H9 (cell line): ENCODE measurements around the gene NCMAP. TPM values are rescaled to one million over a fixed set of nuclear protein-coding genes. Genes with fewer than 3 reads are reported as not detected.
"Not testable (repeated sequence)": the region's sequence is repeated elsewhere in the genome, so short reads cannot be mapped to it uniquely, and the experiment has no call there.

ENCODE experiments used
- DNase-seq: peaks from one replicate; pipeline ENCODE4 v3.0.0-alpha.2; 2017
- H2AFZ ChIP-seq: one replicate; pipeline ENCODE4 v1.6.1; 2013; ENCODE audit warnings: mild to moderate bottlenecking, low read length, control low read depth, moderate library complexity
- H2AK5ac ChIP-seq: 2 replicates; pipeline ENCODE4 v1.6.1; 2013; ENCODE audit warnings: low read length, control low read depth, mixed read lengths; ENCODE audit not compliant: insufficient read length
- H2BK120ac ChIP-seq: one replicate; pipeline ENCODE4 v1.6.1; 2013; ENCODE audit warnings: low read depth, mild to moderate bottlenecking, low read length, control low read depth, inconsistent platforms; ENCODE audit not compliant: poor library complexity, severe bottlenecking
- H2BK12ac ChIP-seq: 2 replicates; pipeline ENCODE4 v1.6.1; 2013; ENCODE audit warnings: low read length, control low read depth, mixed read lengths, low read depth; ENCODE audit not compliant: insufficient read length
- H2BK15ac ChIP-seq: 2 replicates; pipeline ENCODE4 v1.6.1; 2013; ENCODE audit warnings: low read depth, low read length, control low read depth
- H2BK20ac ChIP-seq: one replicate; pipeline ENCODE4 v1.6.1; 2013; ENCODE audit warnings: low read depth, mild to moderate bottlenecking, low read length, control low read depth, inconsistent platforms; ENCODE audit not compliant: poor library complexity, severe bottlenecking
- H2BK5ac ChIP-seq: 2 replicates; pipeline ENCODE4 v1.6.1; 2013; ENCODE audit warnings: low read length, control low read depth, mixed read lengths; ENCODE audit not compliant: insufficient read length
- H3K14ac ChIP-seq: 2 replicates; pipeline ENCODE4 v1.6.1; 2013; ENCODE audit warnings: low read length, control low read depth; ENCODE audit not compliant: insufficient read depth
- H3K18ac ChIP-seq: 2 replicates; pipeline ENCODE4 v1.6.1; 2013; ENCODE audit warnings: low read depth, mild to moderate bottlenecking, mixed read lengths, low read length, control low read depth; ENCODE audit not compliant: insufficient read length
- H3K23ac ChIP-seq: 2 replicates; pipeline ENCODE4 v1.6.1; 2013; ENCODE audit warnings: low read length, control low read depth, mixed read lengths, low read depth; ENCODE audit not compliant: insufficient read length
- H3K23me2 ChIP-seq: 2 replicates; pipeline ENCODE4 v1.6.1; 2013; ENCODE audit warnings: low read depth, mild to moderate bottlenecking, mixed read lengths, low read length, control low read depth; ENCODE audit not compliant: insufficient read length, poor library complexity, severe bottlenecking
- H3K27ac ChIP-seq: 2 replicates; pipeline ENCODE4 v1.5.1; 2013; ENCODE audit warnings: low read length, control low read depth, mixed read lengths, low read depth; ENCODE audit not compliant: insufficient read length
- H3K27me3 ChIP-seq: 2 replicates; pipeline ENCODE4 v1.6.1; 2013; ENCODE audit warnings: low read length, control low read depth, inconsistent platforms; ENCODE audit not compliant: insufficient read depth
- H3K4ac ChIP-seq: 2 replicates; pipeline ENCODE4 v1.6.1; 2013; ENCODE audit warnings: low read depth, mild to moderate bottlenecking, control low read depth, inconsistent platforms, low read length, moderate library complexity
- H3K4me1 ChIP-seq: 2 replicates; pipeline ENCODE4 v1.6.1; 2013; ENCODE audit warnings: low read length, control low read depth, inconsistent platforms; ENCODE audit not compliant: insufficient read depth
- H3K4me2 ChIP-seq: 2 replicates; pipeline ENCODE4 v1.6.1; 2013; ENCODE audit warnings: low read length, control low read depth, mixed read lengths; ENCODE audit not compliant: insufficient read length, insufficient read depth
- H3K56ac ChIP-seq: 2 replicates; pipeline ENCODE4 v1.6.1; 2013; ENCODE audit warnings: low read depth, mild to moderate bottlenecking, mixed read lengths, low read length, control low read depth; ENCODE audit not compliant: insufficient read length
- H3K79me1 ChIP-seq: 2 replicates; pipeline ENCODE4 v1.6.1; 2013; ENCODE audit warnings: low read depth, mild to moderate bottlenecking, moderate library complexity, low read length, control low read depth, inconsistent platforms; ENCODE audit not compliant: insufficient read depth, poor library complexity, severe bottlenecking
- H3K79me2 ChIP-seq: 2 replicates; pipeline ENCODE4 v1.6.1; 2013; ENCODE audit warnings: low read length, control low read depth, inconsistent platforms; ENCODE audit not compliant: insufficient read depth
- H3K9ac ChIP-seq: 2 replicates; pipeline ENCODE4 v1.6.1; 2013; ENCODE audit warnings: low read length, control low read depth, mixed read lengths; ENCODE audit not compliant: insufficient read length; ENCODE audit errors: extremely low read depth
- H3K9me3 ChIP-seq: one replicate; pipeline ENCODE4 v1.6.1; 2013; ENCODE audit warnings: low read depth, low read length, inconsistent platforms; ENCODE audit not compliant: control insufficient read depth
- H3T11ph ChIP-seq: one replicate; pipeline ENCODE4 v1.6.1; 2013; ENCODE audit warnings: mild to moderate bottlenecking, low read length, control low read depth, inconsistent platforms
- H4K20me1 ChIP-seq: one replicate; pipeline ENCODE4 v1.6.1; 2013; ENCODE audit not compliant: control insufficient read depth, insufficient read length, insufficient read depth
- H4K5ac ChIP-seq: 2 replicates; pipeline ENCODE4 v1.6.1; 2013; ENCODE audit warnings: low read depth, mild to moderate bottlenecking, mixed read lengths, low read length, control low read depth; ENCODE audit not compliant: insufficient read length
- H4K8ac ChIP-seq: replicated peaks from 2 replicates; pipeline ENCODE4 v1.6.1; 2013; ENCODE audit warnings: low read length, control low read depth, mixed read lengths, low read depth; ENCODE audit not compliant: insufficient read length
- H4K91ac ChIP-seq: 2 replicates; pipeline ENCODE4 v1.6.1; 2013; ENCODE audit warnings: low read depth, mild to moderate bottlenecking, moderate library complexity, mixed read lengths, low read length, control low read depth; ENCODE audit not compliant: insufficient read length
- H3K27ac Mint-ChIP-seq, 3 experiments: 2 replicates in 2 of 3; 3 replicates in 1 of 3; pipeline ENCODE4 v1.8.0; 2020 to 2021; ENCODE audit warnings: mixed read lengths in 3 of 3, mild to moderate bottlenecking in 1 of 3, moderate library complexity in 1 of 3
- H3K27me3 Mint-ChIP-seq: 2 replicates; pipeline ENCODE4 v1.8.0; 2021; ENCODE audit warnings: low read depth, mild to moderate bottlenecking, moderate library complexity, mixed read lengths
- H3K36me3 Mint-ChIP-seq, 3 experiments: 2 replicates in 2 of 3; 3 replicates in 1 of 3; pipeline ENCODE4 v1.8.0; 2020 to 2021; ENCODE audit warnings: low read depth in 3 of 3, mixed read lengths in 3 of 3; ENCODE audit not compliant: insufficient read depth in 1 of 3
- H3K4me1 Mint-ChIP-seq, 2 experiments: 2 replicates each; pipeline ENCODE4 v1.8.0; 2020; ENCODE audit warnings: mixed read lengths in 2 of 2
- H3K4me3 Mint-ChIP-seq, 2 experiments: 2 replicates in 1 of 2; 3 replicates in 1 of 2; pipeline ENCODE4 v1.8.0; 2020 to 2021; ENCODE audit warnings: mild to moderate bottlenecking in 2 of 2, mixed read lengths in 2 of 2, moderate library complexity in 1 of 2
- H3K9me3 Mint-ChIP-seq, 2 experiments: 2 replicates in 1 of 2; 3 replicates in 1 of 2; pipeline ENCODE4 v1.8.0; 2020; ENCODE audit warnings: mild to moderate bottlenecking in 2 of 2, mixed read lengths in 2 of 2, moderate library complexity in 1 of 2
- CTCF ChIP-seq: fragments of 200-600 bp; sonication (generic); conservative IDR thresholded peaks from 3 replicates; pipeline ENCODE4 v1.8.0; 2021; ENCODE audit warnings: antibody characterized with exemption, mild to moderate bottlenecking
- WGBS: extraction: QIAGEN DNeasy Blood & Tissue Kit; methylation state at CpG from one replicate; pipeline ENCODE4 v1.1.7; 2013; ENCODE audit warnings: missing lambda C conversion rate, low lambda C conversion rate, mixed read lengths; ENCODE audit not compliant: insufficient read length; ENCODE audit errors: extremely low coverage; 5-methylcytosine and 5-hydroxymethylcytosine counted together
- total RNA-seq: library from RNA; stranded (reverse); gene quantifications from 2 replicates; pipeline ENCODE4 v1.2.1, GENCODE V29; 2021

The NCMAP gene
- total RNA-seq, 1 experiment from 2014 or later = 0.35 TPM

GRCh38 chr1:24548070-24548469 is 7.8 kb upstream of the NCMAP start:
- Histone ChIP-seq H4K91ac (no peak overlapping the region), H4K8ac (no peak overlapping the region), H3K23ac (no peak overlapping the region), H3K4ac (no peak overlapping the region), H3K56ac (no peak overlapping the region), H3K9me3 (no peaks in the 10 kb centered on the region), H2AK5ac (no peak overlapping the region), H4K20me1 (no peaks in the 10 kb centered on the region), H2BK120ac (no peak overlapping the region), H3T11ph (no peak overlapping the region), H3K4me1 (0 out of 2 replicates have a peak, but pooled peaks cover 2% of the 10 kb centered on the region), H2BK15ac (no peak overlapping the region), H3K79me1 (no peaks in the 10 kb centered on the region), H3K18ac (no peak overlapping the region), H2BK12ac (no peak overlapping the region), H3K79me2 (no peaks in the 10 kb centered on the region), H2BK5ac (no peak overlapping the region), H3K14ac (no peak overlapping the region), H4K5ac (no peak overlapping the region), H2AFZ (no peak overlapping the region), H3K9ac (no peak overlapping the region), H3K27me3 (no peaks in the 10 kb centered on the region), H3K27ac (no peak overlapping the region), H3K4me2 (no peak overlapping the region), H2BK20ac (no peak overlapping the region), H3K23me2 (no peaks in the 10 kb centered on the region)
- no peak overlapping the region for H3K4me3 Mint-ChIP-seq
- H3K27ac Mint-ChIP-seq = no peak overlapping the region
- peaks cover 15 to 20% of the 10 kb centered on the region in 2 experiments for H3K4me1 Mint-ChIP-seq
- H3K9me3 Mint-ChIP-seq = no peaks in the 10 kb centered on the region
- peaks cover 2% of the 10 kb centered on the region; the same call in 1 of the 2 replicates for H3K27me3 Mint-ChIP-seq
- WGBS = no CpG with 5 or more reads among the region's 3 CpGs
- TF ChIP-seq CTCF = no peak
- H3K36me3 Mint-ChIP-seq = no peaks in the 10 kb centered on the region
- DNase-seq = no peak

- not testable (repeated sequence) for H3K9me3 ChIP-seq, H3K27me3 ChIP-seq, H4K5ac ChIP-seq, H4K91ac ChIP-seq, H2BK120ac ChIP-seq, H3K4me3 Mint-ChIP-seq, H2BK5ac ChIP-seq, H3K36me3 Mint-ChIP-seq, DNase-seq, H3T11ph ChIP-seq, H2AFZ ChIP-seq, H3K79me2 ChIP-seq, H3K4me1 ChIP-seq, H3K23me2 ChIP-seq, H3K56ac ChIP-seq, H2BK12ac ChIP-seq, H4K8ac ChIP-seq, H3K79me1 ChIP-seq, H3K18ac ChIP-seq, H4K20me1 ChIP-seq, H3K9ac ChIP-seq, H3K4me2 ChIP-seq, H3K27ac Mint-ChIP-seq, H3K27ac ChIP-seq, H2AK5ac ChIP-seq, H3K14ac ChIP-seq, H3K9me3 Mint-ChIP-seq, H3K4ac ChIP-seq, H3K23ac ChIP-seq, H2BK15ac ChIP-seq, H2BK20ac ChIP-seq
- Mint-ChIP-seq H3K27me3 (peaks cover 10% of the 10 kb centered on the region), H3K4me1 (peaks cover 15 to 20% of the 10 kb centered on the region in 2 experiments)
- WGBS = no CpG with 5 or more reads among the region's 5 CpGs
Measured at GRCh38 chr1:24549210-24549609, 6.7 kb upstream of the NCMAP start.
